GM19463 (cell line): ENCODE measurements around the gene RAPH1.

ENCODE experiments used
- ATAC-seq: cut with Tn5 transposase; IDR thresholded peaks from one replicate; pipeline ENCODE4 v1.9.1; 2021; ENCODE audit warnings: mild to moderate bottlenecking, moderate library complexity; ENCODE audit not compliant: unreplicated experiment

RAPH1 gene, protein sequence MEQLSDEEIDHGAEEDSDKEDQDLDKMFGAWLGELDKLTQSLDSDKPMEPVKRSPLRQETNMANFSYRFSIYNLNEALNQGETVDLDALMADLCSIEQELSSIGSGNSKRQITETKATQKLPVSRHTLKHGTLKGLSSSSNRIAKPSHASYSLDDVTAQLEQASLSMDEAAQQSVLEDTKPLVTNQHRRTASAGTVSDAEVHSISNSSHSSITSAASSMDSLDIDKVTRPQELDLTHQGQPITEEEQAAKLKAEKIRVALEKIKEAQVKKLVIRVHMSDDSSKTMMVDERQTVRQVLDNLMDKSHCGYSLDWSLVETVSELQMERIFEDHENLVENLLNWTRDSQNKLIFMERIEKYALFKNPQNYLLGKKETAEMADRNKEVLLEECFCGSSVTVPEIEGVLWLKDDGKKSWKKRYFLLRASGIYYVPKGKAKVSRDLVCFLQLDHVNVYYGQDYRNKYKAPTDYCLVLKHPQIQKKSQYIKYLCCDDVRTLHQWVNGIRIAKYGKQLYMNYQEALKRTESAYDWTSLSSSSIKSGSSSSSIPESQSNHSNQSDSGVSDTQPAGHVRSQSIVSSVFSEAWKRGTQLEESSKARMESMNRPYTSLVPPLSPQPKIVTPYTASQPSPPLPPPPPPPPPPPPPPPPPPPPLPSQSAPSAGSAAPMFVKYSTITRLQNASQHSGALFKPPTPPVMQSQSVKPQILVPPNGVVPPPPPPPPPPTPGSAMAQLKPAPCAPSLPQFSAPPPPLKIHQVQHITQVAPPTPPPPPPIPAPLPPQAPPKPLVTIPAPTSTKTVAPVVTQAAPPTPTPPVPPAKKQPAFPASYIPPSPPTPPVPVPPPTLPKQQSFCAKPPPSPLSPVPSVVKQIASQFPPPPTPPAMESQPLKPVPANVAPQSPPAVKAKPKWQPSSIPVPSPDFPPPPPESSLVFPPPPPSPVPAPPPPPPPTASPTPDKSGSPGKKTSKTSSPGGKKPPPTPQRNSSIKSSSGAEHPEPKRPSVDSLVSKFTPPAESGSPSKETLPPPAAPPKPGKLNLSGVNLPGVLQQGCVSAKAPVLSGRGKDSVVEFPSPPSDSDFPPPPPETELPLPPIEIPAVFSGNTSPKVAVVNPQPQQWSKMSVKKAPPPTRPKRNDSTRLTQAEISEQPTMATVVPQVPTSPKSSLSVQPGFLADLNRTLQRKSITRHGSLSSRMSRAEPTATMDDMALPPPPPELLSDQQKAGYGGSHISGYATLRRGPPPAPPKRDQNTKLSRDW

DNA sequence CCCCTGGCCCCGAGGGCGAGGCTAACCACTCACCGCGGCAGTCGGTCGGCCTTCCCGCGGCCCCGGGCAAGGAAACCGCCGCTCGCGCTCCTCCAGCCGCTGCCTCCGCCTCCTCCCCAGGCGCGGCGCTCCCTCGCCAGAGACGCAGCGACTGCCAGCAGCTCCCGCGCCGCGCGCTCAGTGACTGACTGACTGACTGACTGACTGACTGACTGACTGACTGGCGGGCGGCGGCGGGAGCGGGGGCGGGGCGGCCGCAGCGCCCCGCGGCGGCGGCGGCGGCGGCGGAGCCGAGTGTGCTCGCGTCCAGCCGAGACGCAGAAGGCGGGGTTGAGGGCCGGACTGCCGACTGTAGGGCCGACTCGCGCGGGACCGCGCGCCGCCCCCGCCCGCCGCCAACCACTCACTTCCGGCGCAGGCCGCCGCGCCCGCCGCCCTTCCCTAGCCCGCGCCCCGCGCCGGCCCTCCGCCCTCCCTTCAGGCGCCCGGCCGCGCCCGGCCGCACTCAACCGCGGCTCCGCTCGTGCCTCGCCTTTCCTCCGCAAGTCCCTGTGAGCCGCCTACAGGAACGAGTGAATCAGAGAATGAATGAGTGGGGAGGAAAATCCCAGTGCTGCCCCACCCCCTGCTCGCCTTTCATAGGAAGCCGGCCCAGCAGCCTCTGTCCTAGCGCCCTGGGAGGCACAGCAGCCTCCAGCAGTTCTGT lies at the start of gene RAPH1:
RAPH1 (minus strand) TSS at position 224 of the 706 bp plus-strand sequence. CDS start 39,948 bp downstream, outside the sequence.
- peak; percentile 73 for ATAC-seq

DNA sequence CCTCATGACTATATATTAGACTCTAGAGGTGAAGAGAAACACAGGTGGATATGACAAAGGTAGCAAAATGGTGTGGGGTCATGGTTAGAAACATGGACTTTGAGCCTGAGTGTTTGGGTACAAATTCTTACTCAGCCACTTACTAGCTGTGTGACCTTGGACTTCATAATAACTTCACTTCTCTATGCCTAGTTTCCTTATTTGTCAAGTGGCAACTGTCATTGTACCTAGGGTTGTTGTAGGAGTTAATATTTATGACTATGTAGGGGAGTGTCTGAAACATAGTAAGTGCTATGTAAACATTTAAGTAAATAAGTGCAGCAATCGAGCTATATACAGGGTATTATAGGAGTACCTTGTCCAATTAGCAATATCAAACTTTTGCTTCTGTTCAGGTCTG lies 49.7 kb upstream of the RAPH1 start:
- ATAC-seq = no peak

DNA sequence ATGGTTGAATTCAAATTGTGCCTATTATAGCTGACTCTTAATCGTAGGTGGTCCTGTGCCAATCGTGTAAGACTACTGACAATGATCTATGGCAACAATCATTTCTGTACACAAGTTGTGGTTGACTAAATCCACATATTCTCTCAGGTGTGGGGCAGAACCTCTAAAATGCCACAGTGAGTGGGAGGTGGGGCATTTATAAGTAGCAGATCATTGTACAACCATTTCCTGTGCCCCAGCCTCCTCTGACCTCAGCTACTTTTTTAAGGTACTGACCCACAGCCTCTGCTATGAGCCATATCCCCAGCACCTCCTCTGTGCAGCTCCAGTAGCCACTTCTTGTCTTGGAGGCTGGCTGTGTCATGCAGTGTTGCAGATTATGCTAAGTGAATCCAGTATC lies 48.6 kb upstream of the RAPH1 start:
- peak; percentile 63 for ATAC-seq

DNA sequence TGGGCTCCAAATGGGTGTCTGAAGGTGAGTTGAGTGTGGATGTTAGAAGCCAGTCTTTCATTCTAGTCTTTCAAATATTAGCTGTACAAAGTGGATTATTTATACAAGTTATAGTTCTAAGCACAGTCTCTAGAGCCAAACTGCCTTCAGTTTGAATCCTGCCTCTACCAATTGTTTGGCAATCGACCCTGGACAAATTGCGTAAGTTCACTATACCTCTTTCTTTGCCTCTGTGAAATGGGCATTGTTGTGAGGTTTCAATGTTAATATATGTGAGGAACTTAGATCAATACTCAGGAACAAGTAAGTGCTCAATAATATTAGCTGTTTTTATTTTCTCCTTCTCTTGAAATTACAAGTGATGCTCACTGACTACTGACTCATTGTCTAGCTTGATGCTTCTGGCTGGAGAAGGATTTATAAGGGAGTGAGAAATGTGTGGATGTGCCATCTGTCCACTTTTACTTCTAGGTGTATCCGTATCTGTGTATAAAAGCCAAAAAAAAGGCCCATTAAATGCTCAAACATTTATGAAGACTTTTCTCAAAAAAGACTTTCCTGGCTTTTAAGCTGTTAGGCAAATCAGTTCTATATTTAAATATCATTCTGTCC lies 48.1 kb upstream of the RAPH1 start:
- no peak for ATAC-seq

DNA sequence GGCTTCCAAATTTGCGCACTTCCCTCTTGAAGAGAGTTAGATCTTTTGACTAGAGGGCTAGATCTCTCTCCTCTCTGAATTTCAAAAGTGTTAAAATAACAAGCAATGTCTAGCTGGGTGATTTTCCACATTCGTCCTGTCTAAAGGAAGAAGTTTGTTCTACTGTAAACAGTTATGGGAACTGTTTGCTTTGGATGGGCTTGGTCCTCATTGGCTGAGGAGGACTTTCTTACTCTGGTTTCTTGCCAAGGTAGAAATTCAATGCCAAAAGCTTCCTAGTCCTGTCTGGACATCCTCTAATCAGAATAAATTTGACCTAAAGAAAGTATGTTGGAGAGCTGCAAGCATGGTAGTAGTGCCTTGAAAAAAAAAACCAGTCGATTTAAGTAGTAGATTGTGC lies 47.4 kb upstream of the RAPH1 start:
- no peak for ATAC-seq

DNA sequence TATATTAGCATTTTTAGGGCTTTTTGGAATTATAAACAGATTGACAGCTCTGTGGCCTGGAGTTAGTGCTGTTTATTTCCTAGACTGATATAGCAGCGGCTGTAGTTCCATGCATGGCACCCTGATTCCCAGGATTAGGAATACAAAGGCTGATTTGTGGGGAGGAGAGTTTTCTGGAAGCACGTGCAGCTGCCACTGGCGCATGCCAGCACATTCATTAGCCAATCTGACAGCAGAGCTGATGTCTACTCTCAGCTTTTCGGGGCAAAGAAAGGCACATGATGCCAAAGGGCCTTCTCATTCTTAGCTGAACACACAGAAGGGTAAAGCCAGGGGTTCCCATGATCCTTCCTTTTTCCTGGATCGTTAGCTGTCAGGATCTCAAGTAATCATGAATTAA lies 45.7 kb upstream of the RAPH1 start:
- ATAC-seq = no peak

DNA sequence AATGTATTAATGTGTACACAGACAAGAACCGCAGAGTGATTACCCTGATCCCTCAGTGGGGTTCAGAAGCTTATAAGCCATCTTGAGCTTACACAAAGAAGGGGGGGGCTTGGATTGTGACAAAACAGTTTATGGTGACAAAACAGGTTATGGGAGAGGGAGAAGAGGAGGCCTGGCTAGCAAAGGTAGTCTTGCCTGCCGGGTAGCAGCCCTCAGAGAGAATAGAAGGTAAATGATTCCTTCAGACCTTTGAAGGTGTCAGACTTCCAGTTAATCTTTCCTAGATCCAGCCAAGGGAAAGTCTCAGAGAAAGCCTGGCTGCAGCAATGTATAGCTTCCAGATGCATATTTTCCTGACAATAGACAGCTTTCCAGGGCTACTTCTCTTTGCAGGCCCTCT lies 44.6 kb upstream of the RAPH1 start:
- no peak for ATAC-seq

DNA sequence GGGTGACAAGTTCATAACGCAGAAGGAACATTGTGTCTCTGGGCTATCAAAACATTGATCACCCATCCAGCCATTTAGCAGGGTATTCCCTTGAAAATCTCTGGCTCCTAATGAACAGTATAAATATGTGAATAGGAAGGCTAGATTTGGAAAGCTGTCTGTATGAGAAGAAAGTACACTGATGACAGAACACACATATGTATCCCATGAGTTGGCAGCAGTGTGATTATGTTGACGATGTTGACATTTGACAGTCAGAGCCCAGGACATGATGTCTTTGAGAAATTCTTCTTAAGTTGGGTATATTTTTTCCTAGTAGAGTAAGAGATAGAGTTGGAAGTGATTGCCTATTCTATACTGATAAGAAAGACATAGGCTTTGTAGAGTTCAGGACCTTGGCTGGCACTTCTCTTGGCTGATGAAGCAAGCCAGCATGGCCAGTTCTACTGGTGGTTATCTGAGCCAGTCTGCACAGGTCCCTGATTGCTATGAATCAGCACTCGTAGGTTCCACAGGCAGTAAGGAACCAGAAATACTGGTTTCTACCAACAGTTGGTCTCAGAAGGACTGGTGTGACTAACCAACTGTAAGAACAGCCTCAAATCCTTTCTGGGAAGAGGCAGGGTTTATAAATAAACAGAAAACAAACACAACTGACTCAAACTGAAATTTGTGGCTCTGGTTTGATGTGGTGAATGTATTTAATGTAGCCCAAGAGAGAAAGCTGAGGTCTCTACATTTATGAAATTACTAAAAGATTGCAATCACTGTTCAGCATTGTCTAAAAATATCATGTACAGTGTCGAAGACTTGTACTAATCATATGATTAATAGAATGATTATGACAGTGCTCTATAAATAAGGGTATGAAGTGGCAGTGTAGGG lies 43.9 kb upstream of the RAPH1 start:
- ATAC-seq = peak; percentile 85

DNA sequence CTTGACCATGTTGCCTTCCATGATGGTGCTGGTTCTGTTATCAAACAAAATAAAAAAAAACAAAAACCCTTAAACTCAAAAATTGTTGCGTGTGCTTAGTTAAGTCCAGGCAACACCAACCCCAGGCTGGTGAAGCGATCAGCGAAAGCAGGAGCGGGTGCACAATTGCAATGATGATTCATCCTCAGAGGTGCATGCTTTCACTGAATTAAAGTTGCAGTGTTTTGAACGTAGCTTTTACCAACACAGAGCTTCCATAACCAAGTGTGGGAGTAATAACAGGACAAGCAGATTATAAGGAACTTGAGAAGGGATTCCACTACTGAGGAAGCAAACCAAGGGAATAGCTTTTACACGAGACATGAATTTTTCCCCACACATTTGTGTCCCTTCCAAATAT lies 39.7 kb upstream of the RAPH1 start:
- no peak for ATAC-seq

DNA sequence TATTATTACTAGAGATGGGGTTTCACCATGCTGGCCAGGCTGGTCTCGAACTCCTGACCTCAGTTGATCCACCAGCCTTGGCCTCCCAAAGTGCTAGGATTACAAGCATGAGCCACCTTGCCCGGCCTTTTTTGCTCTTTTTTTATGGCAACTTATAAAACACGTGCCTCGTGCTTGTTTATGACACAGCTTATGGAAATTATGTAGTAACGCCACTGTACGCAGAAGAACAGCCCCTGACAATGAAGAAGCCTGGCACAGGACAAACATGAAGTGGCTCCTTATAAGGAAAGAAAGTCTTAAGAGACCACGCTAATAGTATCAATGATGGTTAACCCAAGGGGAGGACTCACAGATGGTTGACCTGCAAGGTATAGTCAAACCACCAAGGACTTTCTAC lies 37.2 kb upstream of the RAPH1 start:
- no peak for ATAC-seq

DNA sequence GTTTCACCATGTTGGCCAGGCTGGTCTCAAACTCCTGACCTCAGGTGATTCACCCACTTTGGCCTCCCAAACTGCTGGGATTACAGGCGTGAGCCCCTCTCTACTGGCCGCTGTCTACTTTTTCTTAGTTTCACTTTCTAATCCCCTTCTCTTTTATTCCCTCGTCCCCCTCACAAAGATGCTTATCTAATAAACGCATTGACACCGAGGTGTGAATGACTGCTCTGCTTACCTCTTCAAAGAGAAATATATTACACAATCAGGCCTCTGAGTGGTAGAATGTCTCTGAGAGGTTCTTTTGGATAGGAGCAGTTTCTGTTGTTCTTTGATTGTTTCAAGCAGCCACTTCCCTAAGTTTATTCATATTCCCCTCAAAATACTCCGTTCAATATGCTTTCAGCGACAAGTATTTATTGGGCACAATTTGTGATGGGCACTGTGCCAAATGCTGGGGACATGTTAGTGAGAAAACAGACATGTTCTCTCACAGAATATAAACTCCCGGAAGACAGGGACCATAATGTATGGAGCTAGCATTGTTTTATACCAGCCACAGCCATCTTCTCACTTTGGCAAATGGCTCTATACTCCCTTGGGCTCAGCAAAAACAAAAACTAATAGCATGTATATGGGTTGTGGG lies 34.7 kb upstream of the RAPH1 start:
- no peak for ATAC-seq

DNA sequence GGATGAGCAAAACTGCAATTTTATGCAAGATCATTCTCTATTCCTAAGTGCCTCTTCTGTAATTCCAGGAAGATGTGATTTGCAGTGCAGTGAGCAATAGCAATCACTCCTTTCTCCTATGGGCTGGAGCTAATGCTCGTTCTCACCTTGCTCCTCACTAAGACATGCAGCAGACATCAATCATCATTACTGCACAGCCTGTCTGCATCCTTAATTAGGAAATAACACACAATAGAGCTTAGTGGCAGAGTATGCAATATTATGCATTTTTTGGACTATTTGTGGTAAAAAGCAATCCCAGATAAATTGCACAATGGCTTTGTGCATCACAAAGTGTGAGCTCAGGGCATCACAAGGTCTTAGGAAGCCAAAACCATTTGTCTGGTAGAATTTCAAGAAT lies 32.6 kb upstream of the RAPH1 start:
- no peak for ATAC-seq

DNA sequence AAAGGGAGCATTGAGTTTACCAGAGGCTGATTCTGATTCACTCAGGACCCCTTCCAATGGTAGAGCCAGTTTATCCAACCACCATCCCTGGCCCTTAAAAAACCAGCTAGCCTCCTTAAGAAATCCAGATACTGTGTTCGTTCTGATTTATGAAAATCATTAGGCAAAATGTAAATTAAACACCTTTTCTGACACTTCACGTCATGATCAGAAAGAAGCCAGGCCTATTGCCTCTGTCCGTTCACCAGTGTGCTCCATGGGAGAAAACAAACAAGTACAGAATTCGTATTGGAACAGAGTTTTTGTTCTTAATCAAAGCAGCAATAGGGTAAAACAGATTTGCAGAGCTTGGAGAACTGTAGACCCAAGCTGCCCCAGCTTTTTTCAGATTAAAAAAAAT lies 31.1 kb upstream of the RAPH1 start:
- ATAC-seq = no peak

DNA sequence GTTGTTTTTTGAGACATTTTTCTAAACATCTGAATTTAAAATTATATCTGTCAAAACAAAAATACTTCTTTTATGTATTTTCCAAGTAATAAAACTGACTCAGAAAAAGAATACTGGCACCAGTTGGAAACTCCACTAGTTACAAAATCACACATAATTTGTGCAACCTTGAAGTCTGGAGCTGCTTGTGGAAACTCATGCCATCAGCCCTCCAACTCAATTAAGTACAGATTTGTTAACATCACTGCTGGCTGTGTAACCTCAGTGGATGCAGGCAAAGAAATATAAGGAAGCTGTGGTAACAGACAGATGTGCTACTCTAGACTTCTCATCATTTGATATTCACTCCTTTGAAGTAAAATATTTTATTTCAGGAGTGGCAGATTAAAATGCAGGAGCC lies 30.0 kb upstream of the RAPH1 start:
- no peak for ATAC-seq

DNA sequence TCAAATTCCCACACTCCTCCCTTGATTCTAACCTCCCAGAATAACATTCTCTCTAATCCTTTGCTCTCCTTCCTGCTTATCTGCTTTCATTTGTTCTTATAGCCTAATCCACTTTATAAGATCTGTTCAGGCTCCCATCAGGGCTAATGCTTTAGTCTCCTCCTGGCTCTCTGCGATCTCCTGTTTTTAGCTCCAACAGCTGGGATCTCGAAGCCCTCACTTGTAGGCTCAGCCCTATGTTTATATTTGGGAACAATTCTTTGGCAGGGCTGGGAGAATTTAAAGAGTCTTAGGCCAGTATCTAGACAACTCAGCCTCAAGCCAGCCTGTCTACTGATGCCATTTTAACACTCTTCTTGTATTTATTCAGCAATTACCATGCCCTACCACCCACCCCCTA lies 27.2 kb upstream of the RAPH1 start:
- no peak for ATAC-seq

DNA sequence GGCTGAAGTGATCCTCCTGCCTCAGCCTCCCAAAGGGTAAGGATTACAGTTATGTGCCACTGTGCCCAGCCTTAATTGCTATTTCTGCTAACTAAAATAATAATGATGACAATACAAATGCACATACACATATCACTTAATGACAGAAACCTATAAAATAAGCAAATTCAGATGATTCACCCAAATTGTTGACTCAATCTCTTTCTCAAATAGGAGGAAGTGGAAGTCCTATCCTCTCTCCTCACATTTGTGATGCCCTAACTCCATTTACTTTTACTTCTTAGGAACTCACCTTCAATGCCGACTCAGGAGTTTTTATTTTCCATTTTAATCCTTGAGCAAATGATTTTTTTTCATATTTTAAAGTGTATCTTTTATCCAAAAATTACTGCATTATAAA lies 24.5 kb upstream of the RAPH1 start:
- ATAC-seq = no peak

DNA sequence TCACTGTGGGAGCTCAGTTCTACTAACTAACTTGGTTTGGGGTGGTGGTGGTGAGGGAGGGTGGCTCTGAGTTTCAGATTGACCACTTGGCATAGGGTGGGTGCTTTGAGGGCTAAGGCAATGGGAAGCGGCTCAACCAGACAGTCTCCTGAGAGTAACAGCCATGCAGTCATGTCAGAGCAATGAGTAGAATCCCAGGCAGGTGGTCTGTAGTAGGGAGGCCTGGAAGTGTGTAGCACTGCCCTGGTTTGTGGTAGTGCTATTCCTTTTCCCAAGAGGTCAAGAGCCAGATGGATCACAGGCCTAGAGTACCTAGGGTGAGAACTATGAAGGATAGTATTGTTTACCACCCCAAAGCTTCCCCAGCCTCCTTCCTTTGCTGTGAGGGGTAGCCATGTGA lies 18.7 kb upstream of the RAPH1 start:
- no peak for ATAC-seq

DNA sequence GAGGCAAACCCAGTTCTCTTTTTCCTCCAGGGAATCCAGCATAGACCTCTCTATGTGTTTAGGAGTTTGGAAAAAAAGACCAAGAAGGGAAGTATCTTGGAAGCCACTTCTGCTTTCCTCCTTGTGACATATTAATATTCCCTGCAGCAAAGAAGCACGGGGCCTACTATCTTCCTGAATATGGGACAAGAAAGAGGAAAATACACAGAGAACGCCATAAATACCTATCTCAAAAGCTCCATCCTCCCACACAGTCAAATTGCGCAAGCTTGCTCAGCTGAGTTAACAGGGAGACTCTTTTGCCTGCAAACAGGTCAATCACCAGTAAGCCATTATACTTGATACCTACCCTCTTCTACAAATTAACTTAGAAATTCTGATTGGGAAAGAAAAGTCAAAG lies 16.7 kb upstream of the RAPH1 start:
- ATAC-seq = no peak

DNA sequence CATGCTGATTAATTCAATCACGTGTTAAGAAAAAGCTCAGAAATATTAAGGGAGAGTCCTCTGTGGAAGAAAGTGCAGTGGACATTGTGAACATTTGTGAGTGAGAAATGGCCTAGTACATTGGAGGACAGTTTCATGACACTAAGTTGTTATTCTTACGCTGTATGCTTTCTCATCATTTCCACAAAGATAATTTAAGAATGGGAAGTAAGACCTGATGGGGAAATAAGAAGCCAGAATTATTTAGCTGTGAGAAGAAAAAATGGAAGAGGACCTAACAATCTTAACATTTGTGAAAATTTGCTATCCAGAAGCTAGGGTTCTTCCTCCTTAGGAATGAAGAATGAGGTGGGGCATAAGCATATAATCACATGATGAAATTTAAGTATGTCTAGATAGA lies 15.2 kb upstream of the RAPH1 start:
- ATAC-seq = no peak
